ENCODE results near the gene TMEM81.

DNA sequence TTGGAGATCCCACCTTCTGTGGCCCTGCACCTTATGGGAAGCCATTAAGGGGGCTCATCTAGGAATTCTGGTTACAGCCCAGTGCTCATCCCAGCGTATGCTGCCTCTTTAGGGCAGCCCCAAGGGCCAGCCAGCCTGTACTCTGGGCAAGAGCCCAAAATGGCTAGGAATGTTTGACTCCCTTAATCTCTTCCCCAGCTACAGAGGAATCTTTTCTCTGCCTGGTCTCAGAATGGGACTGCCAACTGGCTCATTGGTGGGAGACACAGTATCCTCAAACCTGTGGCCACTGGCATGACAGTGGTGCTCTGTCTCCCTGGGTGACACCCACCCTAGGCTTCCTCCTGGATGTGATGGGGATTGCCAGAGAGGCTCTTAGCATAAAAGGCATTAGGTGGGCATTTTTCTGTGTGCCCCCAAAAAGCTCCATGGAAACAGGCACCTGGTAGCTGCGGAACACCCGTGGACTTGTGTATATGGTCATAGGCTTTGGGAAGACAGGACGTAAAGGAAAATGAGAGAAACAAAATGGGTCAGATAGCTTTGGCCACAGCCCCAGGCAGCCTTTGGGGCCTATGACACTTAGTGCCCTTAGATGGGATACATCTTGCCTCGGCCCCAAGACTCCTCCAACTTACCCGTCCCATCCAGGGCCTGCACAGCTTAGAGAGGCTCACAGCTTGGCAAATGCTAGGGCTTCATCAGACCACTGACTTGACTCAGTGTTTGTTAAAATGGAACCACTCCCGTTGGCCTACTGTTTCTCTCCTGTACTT is 6.9 kb downstream of the TMEM81 start:
- TF ChIP-seq, protein P1, sequence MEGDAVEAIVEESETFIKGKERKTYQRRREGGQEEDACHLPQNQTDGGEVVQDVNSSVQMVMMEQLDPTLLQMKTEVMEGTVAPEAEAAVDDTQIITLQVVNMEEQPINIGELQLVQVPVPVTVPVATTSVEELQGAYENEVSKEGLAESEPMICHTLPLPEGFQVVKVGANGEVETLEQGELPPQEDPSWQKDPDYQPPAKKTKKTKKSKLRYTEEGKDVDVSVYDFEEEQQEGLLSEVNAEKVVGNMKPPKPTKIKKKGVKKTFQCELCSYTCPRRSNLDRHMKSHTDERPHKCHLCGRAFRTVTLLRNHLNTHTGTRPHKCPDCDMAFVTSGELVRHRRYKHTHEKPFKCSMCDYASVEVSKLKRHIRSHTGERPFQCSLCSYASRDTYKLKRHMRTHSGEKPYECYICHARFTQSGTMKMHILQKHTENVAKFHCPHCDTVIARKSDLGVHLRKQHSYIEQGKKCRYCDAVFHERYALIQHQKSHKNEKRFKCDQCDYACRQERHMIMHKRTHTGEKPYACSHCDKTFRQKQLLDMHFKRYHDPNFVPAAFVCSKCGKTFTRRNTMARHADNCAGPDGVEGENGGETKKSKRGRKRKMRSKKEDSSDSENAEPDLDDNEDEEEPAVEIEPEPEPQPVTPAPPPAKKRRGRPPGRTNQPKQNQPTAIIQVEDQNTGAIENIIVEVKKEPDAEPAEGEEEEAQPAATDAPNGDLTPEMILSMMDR (IDR thresholded peaks at IDR 0.05): no peak
- TF ChIP-seq EZH2phosphoT487 (IDR thresholded peaks at IDR 0.05): no peak

All from neural progenitor cell (in vitro differentiated cells).